ENCODE measurements around the gene ETV7.

- TF ChIP-seq, protein P1, sequence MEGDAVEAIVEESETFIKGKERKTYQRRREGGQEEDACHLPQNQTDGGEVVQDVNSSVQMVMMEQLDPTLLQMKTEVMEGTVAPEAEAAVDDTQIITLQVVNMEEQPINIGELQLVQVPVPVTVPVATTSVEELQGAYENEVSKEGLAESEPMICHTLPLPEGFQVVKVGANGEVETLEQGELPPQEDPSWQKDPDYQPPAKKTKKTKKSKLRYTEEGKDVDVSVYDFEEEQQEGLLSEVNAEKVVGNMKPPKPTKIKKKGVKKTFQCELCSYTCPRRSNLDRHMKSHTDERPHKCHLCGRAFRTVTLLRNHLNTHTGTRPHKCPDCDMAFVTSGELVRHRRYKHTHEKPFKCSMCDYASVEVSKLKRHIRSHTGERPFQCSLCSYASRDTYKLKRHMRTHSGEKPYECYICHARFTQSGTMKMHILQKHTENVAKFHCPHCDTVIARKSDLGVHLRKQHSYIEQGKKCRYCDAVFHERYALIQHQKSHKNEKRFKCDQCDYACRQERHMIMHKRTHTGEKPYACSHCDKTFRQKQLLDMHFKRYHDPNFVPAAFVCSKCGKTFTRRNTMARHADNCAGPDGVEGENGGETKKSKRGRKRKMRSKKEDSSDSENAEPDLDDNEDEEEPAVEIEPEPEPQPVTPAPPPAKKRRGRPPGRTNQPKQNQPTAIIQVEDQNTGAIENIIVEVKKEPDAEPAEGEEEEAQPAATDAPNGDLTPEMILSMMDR (IDR thresholded peaks at IDR 0.05), result no peak
- no peak for TF ChIP-seq POLR2A (IDR thresholded peaks at IDR 0.05)
These were observed 62.8 kb downstream of the ETV7 start for GRCh38 chr6:36324715-36325114.
